Mesothelial cell of epicardium (in vitro differentiated cells): Measurements from ENCODE around the gene PLA2R1. TPM values are rescaled to one million over a fixed set of nuclear protein-coding genes. Genes with fewer than 3 reads are reported as not detected.
A peak's percentile ranks its signal among the peaks of the same experiment; 100 is the strongest.

Experiments
- DNase-seq, 2 experiments: peaks; one replicate each; pipeline ENCODE4 v3.0.0; 2021; ENCODE audit warnings: low spot score in 2 of 2; ENCODE audit not compliant: unreplicated experiment in 2 of 2
- H3K27ac Mint-ChIP-seq: 2 replicates; pipeline ENCODE4 v1.8.0; 2021; ENCODE audit warnings: mixed read lengths
- H3K27me3 Mint-ChIP-seq: 2 replicates; pipeline ENCODE4 v1.8.0; 2021; ENCODE audit warnings: low read depth, mixed read lengths
- H3K36me3 Mint-ChIP-seq: 2 replicates; pipeline ENCODE4 v1.8.0; 2021; ENCODE audit warnings: mixed read lengths
- H3K4me1 Mint-ChIP-seq: 2 replicates; pipeline ENCODE4 v1.8.0; 2021; ENCODE audit warnings: mixed read lengths
- H3K4me3 Mint-ChIP-seq: 2 replicates; pipeline ENCODE4 v1.8.0; 2021; ENCODE audit warnings: mild to moderate bottlenecking, moderate library complexity, mixed read lengths
- H3K9me3 Mint-ChIP-seq: 2 replicates; pipeline ENCODE4 v1.8.0; 2021; ENCODE audit warnings: mixed read lengths
- total RNA-seq: library from RNA; stranded (reverse); gene quantifications from 3 replicates; pipeline ENCODE4 v1.2.1, GENCODE V29; 2021
- TF ChIP-seq, protein P1 (sequence below): fragments of 200-600 bp; sonication (generic); IDR thresholded peaks from one replicate; pipeline ENCODE4 v1.5.0; 2021; ENCODE audit warnings: antibody characterized with exemption; ENCODE audit not compliant: unreplicated experiment

PLA2R1 gene
- total RNA-seq, 1 donor from 2014 or later, result 14.8 TPM

DNA sequence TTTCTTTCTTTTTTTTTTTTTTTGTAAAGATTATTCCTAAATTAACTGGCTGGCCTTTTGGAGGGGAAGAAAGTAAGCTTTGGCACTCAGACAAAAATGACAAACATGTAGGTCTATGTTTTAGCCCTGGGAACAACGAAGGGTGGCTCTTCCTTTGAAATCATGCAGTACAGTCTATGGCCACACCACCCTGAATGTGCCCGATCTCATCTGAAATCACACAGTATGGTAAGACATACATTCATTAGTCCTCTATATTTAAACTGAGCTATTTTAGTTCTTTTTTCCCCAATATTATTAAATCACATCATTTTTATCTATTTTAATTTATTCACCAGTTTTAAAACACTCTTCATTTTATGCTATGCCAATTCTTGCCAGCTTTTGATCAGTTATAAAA, 48.2 kb downstream of the PLA2R1 start:
- H3K27ac Mint-ChIP-seq, result no peak overlapping the region
- H3K4me1 Mint-ChIP-seq, result peaks cover 10% of the 10 kb centered on the region
- TF ChIP-seq, protein P1, sequence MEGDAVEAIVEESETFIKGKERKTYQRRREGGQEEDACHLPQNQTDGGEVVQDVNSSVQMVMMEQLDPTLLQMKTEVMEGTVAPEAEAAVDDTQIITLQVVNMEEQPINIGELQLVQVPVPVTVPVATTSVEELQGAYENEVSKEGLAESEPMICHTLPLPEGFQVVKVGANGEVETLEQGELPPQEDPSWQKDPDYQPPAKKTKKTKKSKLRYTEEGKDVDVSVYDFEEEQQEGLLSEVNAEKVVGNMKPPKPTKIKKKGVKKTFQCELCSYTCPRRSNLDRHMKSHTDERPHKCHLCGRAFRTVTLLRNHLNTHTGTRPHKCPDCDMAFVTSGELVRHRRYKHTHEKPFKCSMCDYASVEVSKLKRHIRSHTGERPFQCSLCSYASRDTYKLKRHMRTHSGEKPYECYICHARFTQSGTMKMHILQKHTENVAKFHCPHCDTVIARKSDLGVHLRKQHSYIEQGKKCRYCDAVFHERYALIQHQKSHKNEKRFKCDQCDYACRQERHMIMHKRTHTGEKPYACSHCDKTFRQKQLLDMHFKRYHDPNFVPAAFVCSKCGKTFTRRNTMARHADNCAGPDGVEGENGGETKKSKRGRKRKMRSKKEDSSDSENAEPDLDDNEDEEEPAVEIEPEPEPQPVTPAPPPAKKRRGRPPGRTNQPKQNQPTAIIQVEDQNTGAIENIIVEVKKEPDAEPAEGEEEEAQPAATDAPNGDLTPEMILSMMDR, result no peak
- H3K9me3 Mint-ChIP-seq, result peaks cover 8% of the 10 kb centered on the region
- no peak for DNase-seq
- no peaks in the 10 kb centered on the region for H3K27me3 Mint-ChIP-seq
- H3K4me3 Mint-ChIP-seq, result no peak overlapping the region
- H3K36me3 Mint-ChIP-seq, result peaks cover 15% of the 10 kb centered on the region

DNA sequence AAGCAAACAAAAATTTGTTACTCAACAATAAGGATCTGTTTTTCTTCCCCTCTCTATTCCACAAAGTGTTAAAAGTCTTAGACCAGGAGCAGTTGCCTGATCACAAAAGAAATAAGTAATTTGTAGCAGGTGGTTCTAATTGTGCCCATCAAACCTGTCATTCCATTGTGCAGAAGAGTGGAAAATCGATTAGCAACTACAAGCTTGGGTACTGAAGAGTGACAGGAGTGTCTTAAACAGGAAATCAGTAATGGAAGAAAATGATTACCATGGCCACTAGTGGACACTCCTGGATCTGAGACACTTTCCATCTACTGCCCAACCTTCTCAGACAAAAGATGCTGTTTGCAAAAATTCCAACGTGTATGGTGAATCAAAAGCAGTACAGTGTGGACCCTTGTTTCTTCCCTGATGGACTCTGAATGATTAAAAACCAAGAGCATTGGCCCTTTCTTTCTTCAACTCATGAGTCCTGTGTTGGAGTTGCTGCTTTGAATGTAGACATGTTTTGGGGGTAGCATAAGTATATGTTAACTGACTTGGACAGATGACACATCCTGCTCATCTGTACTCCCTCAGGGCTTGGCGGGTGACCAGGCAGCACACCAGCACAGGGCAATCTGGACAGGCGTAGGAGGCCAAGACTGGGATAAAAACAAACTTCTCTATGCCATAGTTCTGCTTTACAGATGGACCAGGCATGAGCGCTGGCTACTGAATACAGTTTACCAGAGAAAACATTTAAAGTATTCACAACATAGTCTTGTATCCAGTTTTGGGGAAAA, 51.9 kb downstream of the PLA2R1 start:
- no peak for DNase-seq
- peaks cover 23% of the 10 kb centered on the region for H3K36me3 Mint-ChIP-seq
- no peaks in the 10 kb centered on the region for H3K27me3 Mint-ChIP-seq
- H3K9me3 Mint-ChIP-seq, result peaks cover 14% of the 10 kb centered on the region
- peaks cover 24% of the 10 kb centered on the region for H3K4me1 Mint-ChIP-seq
- TF ChIP-seq, protein P1, result no peak
- peak overlapping the region; percentile 49 for H3K27ac Mint-ChIP-seq
- H3K4me3 Mint-ChIP-seq, result no peak overlapping the region

DNA sequence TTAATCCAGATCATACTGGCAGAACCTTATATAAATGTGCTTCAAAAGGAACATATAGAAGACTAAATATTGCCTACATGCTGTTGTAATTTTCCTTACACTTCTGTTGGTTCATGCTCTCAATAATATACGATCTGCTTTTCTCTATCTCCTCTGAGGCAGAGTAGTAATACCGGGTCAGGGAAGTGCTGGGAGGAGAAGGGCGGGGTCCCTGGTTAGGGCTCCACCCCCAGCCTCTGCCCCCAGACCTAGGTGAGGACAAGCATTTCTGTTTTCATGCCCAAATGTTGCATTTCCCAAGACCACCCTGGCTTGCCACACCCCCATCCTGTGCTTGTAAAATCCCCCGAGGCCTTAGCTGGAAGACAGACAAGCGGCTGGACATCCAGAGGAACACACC, 55.3 kb downstream of the PLA2R1 start:
- Mint-ChIP-seq H3K36me3 (peaks cover 34% of the 10 kb centered on the region), H3K4me1 (peaks cover 17% of the 10 kb centered on the region), H3K27me3 (no peaks in the 10 kb centered on the region), H3K4me3 (no peak overlapping the region), H3K27ac (no peak overlapping the region), H3K9me3 (peaks cover 14% of the 10 kb centered on the region)
- DNase-seq, result no peak
- TF ChIP-seq, protein P1, result no peak

DNA sequence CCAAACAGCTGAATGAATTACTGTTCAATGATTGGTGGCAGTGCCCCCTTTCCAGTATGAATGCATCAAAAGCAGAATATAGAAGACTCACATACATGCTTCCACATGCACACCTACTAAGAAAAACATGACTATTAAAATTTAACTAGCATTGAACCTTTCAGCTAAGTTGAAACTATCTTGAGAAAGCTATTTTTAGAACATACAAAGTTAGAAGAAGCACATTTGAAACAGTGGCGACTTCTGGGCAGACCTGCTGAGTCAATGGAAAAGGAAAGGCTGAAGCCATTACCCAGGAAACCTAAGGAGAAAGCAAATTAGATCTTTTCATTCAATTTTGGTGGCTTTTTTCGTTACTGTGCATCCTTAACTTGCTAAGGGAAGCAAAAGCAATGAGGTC, 55.9 kb downstream of the PLA2R1 start:
- peaks cover 17% of the 10 kb centered on the region for H3K4me1 Mint-ChIP-seq
- no peak overlapping the region for H3K4me3 Mint-ChIP-seq
- H3K27ac Mint-ChIP-seq, result peak overlapping the region; percentile 68
- peaks cover 18% of the 10 kb centered on the region for H3K9me3 Mint-ChIP-seq
- no peak for DNase-seq
- H3K36me3 Mint-ChIP-seq, result peaks cover 35% of the 10 kb centered on the region
- no peaks in the 10 kb centered on the region for H3K27me3 Mint-ChIP-seq
- TF ChIP-seq, protein P1, result no peak

DNA sequence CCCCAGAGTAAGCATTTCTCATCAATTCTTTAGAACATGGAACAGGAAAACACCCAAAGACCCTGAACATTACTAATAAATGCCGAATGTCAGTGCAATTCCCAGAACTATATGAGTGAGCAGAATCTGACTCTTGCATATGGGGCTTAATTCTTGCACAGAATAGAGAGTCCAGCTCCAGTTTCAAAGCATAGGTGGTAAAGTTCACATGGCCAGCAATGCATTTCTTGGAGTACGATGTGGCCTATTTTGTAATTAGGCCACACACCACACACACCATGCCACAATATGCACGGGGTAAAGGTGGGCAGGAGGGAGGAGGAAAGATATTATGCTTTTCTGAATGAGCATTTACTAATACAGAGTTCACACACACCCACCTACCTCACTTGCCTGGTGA, 56.5 kb downstream of the PLA2R1 start:
- no peak for DNase-seq
- TF ChIP-seq, protein P1, result no peak
- H3K27me3 Mint-ChIP-seq, result no peaks in the 10 kb centered on the region
- H3K4me1 Mint-ChIP-seq, result peaks cover 17% of the 10 kb centered on the region
- no peak overlapping the region for H3K4me3 Mint-ChIP-seq
- H3K27ac Mint-ChIP-seq, result no peak overlapping the region
- H3K36me3 Mint-ChIP-seq, result peaks cover 41% of the 10 kb centered on the region
- H3K9me3 Mint-ChIP-seq, result peaks cover 23% of the 10 kb centered on the region
